HG03439 (cell line): ENCODE measurements around the gene HOXA9.

Experiments
- ATAC-seq: cut with Tn5 transposase; IDR thresholded peaks from one replicate; pipeline ENCODE4 v1.9.1; 2021; ENCODE audit warnings: mild to moderate bottlenecking, moderate library complexity; ENCODE audit not compliant: unreplicated experiment

HOXA9 gene

GRCh38 chr7:27155816-27156507 lies 9.4 kb downstream of the HOXA9 start:
- no peak for ATAC-seq

GRCh38 chr7:27154901-27155815 lies 10.2 kb downstream of the HOXA9 start:
- no peak for ATAC-seq

GRCh38 chr7:27154369-27154768 lies 11.0 kb downstream of the HOXA9 start:
- no peak for ATAC-seq

GRCh38 chr7:27153526-27153925 lies 11.8 kb downstream of the HOXA9 start:
- no peak for ATAC-seq

GRCh38 chr7:27152816-27153442 lies 12.4 kb downstream of the HOXA9 start:
- no peak for ATAC-seq

GRCh38 chr7:27151931-27152815 lies 13.2 kb downstream of the HOXA9 start, which contains the start of gene HOXA3:
HOXA3 (minus strand) TSS chr7:27152583; CDS start chr7:27110640, 41,943 bp downstream.
- ATAC-seq, result no peak

- no peak for ATAC-seq
Measured at GRCh38 chr7:27151341-27151930, 13.9 kb downstream of the HOXA9 start.

- ATAC-seq, result peak; percentile 72
Measured at GRCh38 chr7:27150568-27151340, 14.6 kb downstream of the HOXA9 start.

GRCh38 chr7:27149842-27150567 lies 15.3 kb downstream of the HOXA9 start:
- no peak for ATAC-seq

GRCh38 chr7:27148756-27149641 lies 16.3 kb downstream of the HOXA9 start:
- ATAC-seq, result no peak

GRCh38 chr7:27148031-27148755 lies 17.1 kb downstream of the HOXA9 start:
- no peak for ATAC-seq

GRCh38 chr7:27147199-27148030 lies 17.9 kb downstream of the HOXA9 start, which contains the start of gene HOXA6:
HOXA6 (minus strand) TSS chr7:27147774; CDS start chr7:27147749, 25 bp downstream.
- no peak for ATAC-seq

GRCh38 chr7:27146491-27147198 lies 18.7 kb downstream of the HOXA9 start:
- no peak for ATAC-seq

GRCh38 chr7:27145914-27146412 lies 19.4 kb downstream of the HOXA9 start:
- no peak for ATAC-seq
